TTC549 (cell line): Measurements from ENCODE around the gene MYB.

Experiments used
- FAIRE-seq: peaks from 2 replicates; lab custom pipeline; 2012; peaks lifted over from hg19 to GRCh38; lab: Jason Lieb, UNC

Gene MYB

DNA sequence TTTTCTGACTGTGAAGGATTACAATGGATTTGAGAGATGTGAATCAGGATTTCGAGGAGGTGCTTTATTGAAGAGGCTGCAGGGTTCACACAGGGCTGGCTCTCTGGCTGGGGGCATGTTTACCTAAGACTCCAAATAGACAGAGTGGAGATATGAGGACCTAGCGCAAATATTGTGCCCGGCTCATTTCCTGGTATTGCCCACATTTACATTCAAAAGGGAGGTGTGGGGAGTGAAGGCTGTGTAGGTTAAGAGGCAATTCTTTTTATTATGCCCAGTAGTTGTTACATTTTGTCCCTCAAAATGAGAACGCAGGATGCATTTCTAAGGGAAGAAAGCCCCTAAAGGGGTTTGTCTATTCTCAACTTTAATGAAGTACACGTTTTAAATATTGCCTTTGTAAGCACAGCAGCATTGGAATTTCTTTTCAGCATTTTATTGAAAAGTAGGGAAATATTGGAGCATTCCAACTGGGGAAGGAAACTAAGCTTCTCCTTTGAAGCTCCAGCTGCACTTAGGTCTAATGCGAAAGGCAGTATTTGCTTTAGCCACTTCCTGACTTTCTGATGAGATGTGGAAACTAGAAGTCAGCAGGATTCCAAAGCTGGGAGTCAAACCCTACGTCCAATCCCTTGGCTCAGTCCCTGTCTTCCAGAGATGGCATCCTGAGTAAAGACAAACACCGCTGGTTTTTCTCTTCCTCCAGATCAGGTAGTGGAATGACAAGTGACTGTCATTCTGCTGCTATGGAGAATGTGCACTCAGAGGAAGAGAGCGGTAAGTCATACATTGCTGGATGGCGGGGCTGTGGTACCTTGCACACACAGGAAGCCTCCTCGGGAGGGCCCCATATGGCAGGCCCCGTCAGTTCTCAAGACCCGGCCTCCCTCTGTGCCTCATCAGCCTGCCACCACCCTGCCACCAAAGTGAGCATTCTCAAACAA lies 70.7 kb downstream of the MYB start:
- no peak for FAIRE-seq

DNA sequence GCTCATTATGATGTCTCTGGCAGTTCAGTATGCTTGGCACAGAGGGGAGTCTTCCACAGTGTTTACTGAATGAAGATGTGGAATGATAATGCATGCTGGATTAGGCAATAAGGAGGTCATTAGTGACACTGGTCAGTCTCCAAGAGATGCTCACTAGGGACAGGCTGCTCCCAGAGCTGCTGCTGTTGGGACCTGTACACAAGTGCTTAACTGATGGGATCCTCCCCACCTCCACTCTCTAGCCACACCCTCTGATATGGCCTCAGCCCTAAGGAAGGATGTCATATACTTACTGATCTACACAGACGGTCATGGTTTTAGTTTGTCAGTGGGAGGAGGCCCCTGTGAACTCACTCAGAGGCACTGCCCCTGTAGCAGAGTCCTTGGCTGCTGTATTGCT lies 73.4 kb downstream of the MYB start:
- FAIRE-seq: no peak

DNA sequence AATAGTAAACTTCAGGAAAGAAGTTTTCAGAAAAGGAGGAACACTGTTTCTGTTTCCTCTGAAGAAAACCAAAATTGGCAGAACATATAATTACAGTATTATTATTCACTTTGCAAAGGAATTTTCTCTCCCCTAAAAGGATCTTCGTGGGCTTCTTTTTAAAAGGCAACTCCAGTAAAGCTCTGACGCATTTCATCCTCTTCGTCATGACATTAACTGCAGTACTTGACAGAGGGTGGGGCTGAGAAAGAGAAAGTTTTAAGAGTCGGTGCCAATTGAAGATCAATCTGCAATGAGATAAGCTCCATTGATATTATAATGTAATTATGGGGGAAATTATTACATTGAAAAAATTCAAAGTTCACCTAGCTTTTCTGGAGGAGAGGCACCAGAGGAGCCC lies 75.8 kb downstream of the MYB start:
- no peak for FAIRE-seq

DNA sequence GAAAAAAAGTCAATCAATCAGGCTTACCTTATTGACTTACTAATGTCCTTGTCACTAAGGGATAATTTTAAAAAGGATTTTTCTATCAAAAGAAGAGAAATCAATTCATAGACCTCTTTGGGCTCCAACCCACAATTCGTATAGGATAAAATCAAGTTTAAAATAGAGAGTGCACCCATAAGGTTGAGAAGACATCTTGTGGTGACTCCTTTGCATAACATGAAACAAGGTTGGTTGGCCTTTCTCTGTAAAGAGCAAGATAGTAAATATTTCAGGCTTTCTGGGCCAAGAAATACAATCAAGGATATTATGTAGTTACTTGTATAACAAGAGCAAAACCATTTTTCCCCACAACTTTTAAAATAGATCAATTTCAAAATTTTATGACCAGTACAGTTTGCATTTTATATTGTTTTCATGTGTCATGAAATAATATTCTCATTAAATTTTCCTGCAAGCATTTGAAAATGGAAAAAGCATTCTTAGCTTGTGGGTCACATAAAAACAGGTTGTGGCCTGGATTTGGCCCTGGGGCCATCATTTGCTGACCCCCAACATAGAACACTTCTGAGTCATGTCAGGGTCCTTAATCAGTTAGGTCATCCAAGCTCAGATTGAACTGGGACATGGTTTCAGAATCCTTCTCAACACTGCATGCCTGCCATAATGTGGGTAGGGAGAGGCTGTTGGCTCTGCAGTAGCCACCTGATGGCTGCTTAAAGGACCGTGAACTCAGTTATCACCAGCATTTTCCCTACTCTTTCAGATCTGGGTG lies 76.7 kb downstream of the MYB start:
- no peak for FAIRE-seq

DNA sequence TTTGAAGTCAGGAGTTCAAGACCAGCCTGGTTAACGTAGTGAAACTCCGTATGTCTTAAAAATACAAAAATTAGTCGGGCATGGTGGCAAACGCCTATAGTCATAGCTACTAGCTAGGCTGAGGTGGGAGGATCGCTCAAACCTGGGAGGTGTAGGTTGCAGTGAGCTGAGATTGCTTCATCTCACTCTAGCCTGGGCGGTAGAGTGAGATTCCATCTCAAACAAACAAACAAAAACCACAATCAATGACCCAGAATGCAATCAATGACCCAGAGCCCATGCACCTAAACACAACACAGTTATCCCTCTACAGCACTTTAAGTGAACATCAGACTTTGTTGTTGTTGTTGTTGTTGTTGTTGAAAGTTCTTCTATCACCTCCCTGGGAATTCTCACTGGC lies 77.9 kb downstream of the MYB start:
- no peak for FAIRE-seq

DNA sequence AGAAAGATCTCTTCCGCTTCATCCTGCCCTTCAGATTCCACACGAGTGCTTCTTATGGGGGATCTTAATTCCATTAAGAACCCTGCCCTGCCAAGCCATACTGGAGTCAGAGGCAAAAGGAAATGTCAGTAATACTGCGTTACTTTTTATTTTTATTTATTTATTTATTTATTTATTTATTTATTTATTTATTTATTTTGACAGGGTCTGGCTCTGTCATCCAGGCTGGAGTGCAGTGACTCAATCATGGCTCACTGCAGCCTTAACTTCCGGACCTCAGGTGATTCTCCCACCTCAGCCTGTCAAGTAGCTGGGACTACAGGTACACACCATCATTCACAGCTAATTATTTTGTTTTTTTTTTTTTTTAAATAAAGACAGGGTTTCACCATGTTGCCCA lies 79.5 kb downstream of the MYB start:
- FAIRE-seq: no peak

DNA sequence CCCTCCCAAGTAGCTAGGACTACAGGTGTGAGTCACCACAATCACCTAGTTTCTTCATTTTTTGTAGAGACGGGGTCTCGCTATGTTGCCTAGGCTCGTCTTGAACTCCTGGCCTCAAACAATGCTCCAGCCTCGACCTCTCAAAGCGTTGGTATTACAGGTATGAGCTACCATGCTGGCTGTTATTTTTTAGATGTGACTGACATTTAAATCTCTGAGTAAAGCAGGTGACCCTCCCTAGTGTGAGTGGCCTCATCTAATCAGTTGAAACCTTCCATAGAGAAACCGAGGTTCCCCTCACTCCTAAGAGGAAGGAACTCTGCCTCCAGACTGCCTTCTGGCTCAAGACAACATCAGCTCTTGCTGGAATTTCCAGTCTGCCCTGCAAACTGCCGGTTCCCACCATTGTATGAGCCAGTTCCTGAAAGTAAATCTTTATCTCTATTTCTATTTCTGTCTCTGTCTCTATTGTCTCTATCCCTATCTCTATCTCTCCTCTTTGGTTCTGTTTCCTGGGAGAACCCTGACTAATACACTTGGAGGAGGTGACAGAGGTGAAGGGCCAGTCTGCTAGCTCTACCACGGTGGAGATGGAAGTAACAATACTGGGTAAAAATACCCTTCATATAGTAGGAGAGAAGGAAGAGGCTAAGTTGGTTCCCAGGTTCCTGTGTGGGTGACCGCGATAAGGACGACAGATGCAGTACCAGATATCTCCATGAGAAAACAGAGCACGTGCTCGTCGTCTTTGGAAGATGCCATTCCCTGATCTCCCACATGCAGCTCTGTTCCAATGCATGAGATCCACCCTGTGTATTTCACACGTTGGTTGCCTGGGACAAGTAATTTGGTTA lies 81.0 kb downstream of the MYB start:
- no peak for FAIRE-seq

DNA sequence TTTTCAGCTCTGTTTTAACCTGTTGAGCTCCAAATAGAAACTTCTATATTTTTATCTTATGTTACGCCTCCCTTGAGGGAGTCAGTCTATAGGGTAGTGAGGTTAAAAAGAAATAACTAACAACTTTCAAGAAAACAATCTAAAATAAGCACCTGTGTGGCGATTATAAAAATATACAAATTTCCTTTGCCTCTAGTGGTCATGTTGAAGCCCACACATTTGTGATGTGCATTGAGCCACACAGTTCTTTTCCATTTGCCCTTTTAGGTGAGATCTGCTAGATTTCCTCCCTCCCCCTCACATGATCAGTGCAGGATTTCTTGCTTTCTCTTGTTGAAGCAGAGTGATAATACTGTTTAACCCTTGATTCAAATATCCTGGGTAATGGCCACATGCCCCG lies 84.2 kb downstream of the MYB start:
- no peak for FAIRE-seq

DNA sequence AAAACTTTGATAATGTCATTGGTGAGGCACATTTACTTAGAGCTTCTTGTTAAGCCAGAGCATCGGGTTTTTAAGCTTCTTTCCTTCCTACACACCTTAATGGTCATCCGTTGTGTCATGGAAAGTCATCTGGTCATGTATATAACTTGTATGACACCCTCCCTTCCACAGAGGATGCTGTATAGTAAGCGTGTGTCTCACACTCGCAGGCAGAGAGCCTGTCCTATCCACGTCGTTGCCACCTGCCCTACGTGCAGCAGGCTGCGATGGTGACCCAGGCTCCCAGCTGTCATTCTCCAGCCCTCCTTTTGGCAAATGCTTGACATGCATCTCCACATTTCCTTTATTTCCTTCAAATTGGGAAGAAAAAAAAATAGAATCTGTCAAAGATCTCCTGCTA lies 85.6 kb downstream of the MYB start:
- no peak for FAIRE-seq

DNA sequence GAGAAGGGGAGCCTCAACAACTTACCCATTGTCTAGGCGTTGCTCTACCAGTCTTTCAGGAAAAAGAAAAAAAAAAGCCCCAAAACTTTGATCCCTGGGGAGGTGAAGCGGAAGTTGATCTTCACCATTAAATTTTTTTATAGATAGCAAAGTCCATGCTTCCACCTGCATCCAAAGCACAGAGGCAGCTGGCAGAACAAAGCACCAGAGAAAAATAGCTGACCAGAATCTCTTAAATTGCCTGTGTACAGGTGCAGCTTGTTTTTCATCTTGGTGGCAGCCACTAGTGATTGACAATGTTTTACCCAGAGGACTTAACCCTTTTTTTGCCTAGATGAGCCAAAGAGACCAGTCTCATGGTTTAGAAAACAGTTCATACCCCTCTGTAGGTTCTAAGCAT lies 86.0 kb downstream of the MYB start:
- no peak for FAIRE-seq

DNA sequence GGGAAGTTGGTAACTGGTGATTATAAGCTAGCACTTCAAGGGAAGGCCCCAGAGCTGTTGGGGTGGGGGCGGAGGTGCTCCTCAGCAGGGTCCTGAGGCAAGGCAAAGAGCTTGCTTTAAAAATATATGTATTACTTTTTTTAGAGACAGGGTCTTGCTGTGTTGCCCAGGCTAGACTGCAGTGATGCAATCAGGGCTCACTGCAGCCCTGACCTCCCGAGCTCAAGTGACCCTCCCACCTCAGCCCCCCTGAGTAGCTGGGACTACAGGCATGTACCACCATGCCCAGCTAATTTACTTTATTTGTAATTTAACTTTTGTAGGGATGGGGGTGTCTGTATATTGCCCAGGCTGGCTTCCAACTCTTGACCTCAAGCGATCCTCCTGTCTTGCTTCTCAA lies 87.2 kb downstream of the MYB start:
- FAIRE-seq: no peak

DNA sequence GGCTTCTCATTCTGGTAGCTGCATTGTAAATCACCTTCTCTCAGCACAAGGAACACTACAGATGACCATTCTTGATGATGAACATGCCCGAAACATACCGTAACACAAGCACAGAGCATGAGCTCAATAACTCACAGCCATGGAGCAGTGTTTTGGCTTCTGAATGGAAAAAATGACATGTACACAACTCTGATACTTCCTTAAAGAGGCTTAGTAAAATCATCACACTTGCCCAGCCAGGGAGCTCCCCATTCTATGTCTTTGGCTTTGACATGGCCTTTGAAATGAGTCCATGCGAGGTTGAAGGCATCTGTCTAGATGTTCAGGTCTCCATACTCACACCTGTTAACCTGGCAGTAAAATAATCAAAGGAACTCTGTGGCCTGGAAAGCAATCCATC lies 87.6 kb downstream of the MYB start:
- no peak for FAIRE-seq
